CD4-positive, alpha-beta T cell treated with Interleukin-17A for 4 hours (primary cell): ENCODE results near the gene PDIA3.
A peak's percentile ranks its signal among the peaks of the same experiment; 100 is the strongest.
"Not testable (repeated sequence)": the region's sequence is repeated elsewhere in the genome, so short reads cannot be mapped to it uniquely, and the experiment has no call there.

ENCODE experiments used
- DNase-seq: peaks from one replicate; pipeline ENCODE4 v3.0.0-alpha.2; 2020; ENCODE audit warnings: mixed read lengths

Gene PDIA3

DNA sequence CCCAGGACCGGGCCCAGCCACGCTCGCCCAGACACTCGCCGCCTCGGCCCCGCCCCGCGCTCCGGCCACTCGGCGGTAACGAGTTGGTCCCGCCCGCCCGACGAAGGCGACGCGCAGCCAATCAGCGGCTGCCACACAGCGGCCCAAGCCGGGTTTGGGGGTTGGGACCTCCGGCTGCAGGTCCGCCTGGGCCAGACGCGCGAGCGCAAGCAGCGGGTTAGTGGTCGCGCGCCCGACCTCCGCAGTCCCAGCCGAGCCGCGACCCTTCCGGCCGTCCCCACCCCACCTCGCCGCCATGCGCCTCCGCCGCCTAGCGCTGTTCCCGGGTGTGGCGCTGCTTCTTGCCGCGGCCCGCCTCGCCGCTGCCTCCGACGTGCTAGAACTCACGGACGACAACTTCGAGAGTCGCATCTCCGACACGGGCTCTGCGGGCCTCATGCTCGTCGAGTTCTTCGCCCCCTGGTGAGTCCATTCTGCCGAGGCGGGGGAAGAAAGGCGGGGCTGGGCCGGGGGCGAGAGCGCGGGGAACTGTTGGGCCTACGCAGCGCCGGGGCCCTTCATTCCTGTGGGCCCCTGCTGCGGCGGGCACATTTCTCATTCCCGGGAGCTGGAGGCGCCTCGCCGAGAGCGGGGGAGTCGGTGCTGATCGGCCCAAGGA, at the start of gene PDIA3:
PDIA3 (plus strand) TSS at position 194 of the 658 bp plus-strand sequence; CDS start at position 296, 102 bp downstream.
- DNase-seq: peak; percentile 86

DNA sequence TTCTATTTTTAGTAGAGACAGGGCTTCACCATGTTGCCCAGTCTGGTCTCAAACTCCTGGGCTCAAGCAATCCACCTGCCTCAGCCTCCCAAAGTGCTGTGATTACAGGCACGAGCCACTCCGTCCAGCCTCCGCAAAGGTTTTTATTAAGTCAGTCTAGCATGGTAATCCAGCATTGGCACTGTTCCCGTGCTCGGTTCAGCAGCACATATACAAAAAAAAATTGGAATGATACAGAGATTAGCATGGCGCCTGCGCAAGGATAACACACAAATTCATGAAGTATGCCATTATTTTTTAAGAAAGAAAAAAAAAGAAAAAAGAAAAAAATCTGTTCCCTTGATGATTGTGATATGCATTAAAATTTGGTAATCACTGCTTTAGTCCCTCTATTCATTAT, 44.1 kb upstream of the PDIA3 start:
- no peak for DNase-seq

DNA sequence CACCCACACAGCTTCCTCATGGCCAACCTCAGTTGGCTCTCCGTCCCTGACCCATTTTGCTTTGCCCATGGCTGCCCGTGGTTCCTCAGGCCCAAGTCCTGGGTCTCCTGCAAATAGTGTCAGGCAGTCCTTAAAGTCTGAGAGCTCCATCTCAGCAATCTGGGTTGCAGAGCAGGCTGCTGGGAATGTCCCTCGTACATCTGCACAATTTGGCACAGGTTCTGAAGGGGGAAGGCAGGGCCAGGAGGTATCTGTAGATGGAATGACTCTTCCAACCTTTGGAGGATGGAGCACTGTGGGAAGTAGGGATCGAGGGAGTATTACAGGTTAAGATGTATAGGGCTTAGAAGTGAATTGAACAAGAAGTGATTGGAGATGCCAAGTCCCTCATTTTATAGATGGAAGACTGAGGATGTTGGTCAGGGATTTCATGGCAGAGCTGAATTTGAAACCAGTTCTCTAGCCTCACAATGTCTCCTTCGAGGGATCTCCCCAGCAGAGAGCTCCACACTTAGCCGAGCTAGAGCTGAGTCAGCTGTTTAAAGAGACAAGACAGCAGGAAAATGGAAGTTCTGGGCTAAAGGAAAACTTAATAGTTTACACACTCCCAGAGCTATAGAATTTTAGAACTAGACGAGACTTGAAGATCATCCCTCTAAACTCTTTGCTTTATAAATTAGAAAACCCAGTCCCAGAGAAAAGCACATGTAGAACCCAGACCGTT, 43.4 kb upstream of the PDIA3 start:
- DNase-seq: no peak

DNA sequence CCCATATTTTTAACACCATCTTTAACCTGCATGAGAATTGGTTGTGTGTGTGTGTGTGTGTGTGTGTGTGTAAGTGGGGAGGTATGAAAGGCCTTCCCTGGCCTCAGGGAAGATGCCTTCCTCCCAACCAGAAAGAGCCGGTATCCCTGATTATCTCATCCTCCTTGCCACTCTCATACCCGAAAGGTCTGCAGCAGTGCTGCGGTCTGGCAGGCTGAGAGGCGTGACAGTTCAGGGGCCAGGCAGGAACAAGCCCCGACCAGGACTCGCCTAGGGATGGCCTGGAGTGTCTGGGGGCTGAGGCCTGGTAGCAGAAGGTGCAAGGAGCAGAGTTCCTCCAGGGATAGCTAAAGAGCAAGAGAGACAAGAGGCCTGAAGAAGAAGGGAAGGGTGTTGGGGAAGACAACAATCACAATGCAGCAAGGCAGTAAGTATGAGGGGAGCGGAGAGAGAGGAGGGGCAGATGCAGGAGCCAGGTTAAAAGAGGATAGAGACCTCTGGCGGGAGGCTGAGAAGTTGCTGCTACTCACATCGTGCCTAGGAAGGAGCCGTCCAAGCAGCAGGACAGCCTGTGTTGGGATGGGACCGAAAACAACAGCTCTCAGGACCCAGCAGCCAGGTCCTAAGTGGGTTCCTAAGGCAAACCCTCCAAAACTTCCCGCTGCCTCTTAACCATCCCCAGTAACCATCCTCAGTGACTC, 35.7 kb upstream of the PDIA3 start:
- not testable (repeated sequence) for DNase-seq

- DNase-seq: no peak
Observed at GRCh38 chr15:43723151-43723550, 23.1 kb upstream of the PDIA3 start.

- DNase-seq: not testable (repeated sequence)
Observed at GRCh38 chr15:43726306-43726705, 19.9 kb upstream of the PDIA3 start.

- DNase-seq: not testable (repeated sequence)
Observed at GRCh38 chr15:43728053-43728725, 18.0 kb upstream of the PDIA3 start.

DNA sequence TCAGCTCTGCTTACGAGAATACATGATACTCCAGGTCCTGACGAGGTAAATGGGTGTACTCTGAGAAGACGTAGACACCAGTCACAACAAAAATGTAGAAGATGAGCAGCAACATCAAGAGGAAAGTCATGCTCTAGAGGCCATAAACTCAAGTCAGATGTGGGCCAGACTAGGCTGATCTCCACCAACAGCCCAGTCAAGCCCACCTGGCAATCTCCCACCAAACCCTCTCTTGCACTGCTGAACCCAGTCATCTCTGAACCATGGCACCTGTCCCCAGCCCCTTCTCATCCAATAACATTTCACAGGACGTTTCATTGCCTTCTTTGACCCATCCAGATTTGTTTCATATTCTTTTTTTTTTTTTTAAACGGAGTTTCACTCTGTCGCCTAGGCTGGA, 10.8 kb upstream of the PDIA3 start:
- DNase-seq: no peak

GRCh38 chr15:43746903-43747309, 668 bp downstream of the PDIA3 start:
- DNase-seq: peak; percentile 25

DNA sequence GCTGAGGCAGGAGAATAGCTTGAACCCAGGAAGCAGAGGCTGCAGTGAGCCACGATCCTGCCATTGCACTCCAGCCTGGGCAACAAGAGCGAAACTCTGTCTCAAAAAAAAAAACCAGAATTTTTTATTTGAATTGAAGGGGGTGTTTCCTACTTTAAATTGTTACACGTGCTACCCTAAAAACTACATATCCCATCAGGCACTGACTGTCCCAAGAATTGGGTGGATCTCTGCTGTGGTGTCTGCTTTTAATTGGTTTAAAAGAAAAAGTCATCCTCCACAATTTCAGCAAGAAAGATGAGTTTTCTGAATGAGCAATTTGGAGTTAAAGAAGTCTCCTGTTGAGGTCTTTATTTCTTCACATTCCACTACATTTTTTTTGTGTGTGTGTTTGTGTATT, 2.1 kb downstream of the PDIA3 start:
- peak; percentile 3 for DNase-seq

DNA sequence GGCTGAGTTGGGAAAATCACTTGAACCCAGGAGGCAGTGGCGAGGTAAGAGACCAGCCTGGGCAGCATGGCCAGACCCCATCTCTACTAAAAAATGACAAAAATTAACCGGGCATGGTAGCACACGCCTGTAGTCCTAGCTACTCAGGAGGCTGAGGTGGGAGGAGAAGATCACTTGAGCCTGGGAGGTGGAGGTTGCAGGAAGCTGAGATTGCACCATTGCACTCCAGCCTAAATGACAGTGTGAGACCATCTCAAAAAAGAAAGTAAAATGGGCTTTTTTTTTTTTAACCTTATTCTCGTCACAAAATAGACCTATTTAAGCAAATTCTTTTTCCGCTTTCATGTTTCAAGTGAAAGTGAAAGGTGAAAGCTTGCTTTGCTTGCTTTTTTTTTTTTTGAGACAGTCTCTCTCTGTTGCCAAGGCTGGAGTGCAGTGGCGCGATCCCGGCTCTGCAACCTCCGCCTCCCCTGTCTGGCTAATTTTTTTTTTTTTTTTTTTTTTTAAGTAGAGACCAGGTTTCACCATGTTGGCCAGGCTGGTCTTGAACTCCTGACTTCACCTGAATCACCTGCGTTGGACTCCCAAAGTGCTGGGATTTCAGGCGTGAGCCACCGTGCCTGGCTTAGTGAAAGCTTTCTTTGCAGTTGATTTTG, 3.6 kb downstream of the PDIA3 start:
- peak; percentile 44 for DNase-seq

GRCh38 chr15:43751885-43752284, 5.6 kb downstream of the PDIA3 start:
- no peak for DNase-seq

- no peak for DNase-seq
Observed at GRCh38 chr15:43762824-43763223, 16.6 kb downstream of the PDIA3 start.

DNA sequence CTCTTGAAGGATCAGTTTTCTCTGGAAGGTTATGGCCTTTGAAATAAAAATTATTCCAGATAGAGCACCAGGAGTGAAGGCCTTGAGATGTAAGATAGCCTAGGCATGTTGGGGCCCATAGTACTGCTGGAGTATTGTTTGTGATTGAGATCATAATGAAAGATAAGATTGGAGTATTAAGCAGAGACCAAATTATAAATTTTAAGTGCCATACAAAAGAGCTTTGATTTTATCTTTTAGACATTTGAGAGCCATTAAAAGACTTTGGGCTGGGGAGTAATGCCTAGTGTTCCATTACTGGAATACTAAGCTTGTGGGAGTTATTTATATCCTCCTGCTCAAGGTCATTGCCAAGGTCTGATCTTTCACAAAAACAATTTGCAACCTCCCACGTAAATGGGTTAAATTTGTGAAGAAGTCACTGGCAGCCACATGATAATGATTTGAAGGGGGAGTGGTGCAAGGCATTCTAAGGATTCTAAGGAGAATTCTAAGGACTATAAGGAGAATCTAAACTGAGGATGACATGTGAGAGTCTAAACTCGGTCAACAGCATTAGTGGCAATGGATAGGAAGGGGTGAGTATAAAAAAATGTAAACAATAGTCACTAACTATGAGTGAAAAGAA, 17.7 kb downstream of the PDIA3 start:
- no peak for DNase-seq

- peak; percentile 78 for DNase-seq
Observed at GRCh38 chr15:43769584-43770228, 23.5 kb downstream of the PDIA3 start.

GRCh38 chr15:43771816-43772215, 25.6 kb downstream of the PDIA3 start:
- DNase-seq: no peak

DNA sequence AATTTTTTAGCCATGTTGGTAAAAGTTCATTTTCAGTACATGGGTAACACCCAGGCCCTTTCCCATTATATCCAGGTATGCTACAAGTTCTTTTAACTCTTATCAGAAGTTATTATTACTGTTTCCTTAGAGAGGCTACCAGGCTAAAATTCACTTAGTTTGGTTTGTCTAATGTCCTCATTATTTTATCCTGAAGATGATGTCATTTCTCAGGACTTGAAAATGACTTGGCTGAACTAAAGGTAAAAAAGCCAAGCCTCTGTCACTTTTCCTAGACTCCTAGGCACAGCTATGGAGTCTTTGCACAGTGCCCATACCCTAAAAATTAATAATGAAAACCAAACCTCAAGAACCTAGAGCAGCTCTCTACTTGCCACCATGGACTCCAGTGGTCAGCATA, 26.4 kb downstream of the PDIA3 start:
- DNase-seq: no peak

DNA sequence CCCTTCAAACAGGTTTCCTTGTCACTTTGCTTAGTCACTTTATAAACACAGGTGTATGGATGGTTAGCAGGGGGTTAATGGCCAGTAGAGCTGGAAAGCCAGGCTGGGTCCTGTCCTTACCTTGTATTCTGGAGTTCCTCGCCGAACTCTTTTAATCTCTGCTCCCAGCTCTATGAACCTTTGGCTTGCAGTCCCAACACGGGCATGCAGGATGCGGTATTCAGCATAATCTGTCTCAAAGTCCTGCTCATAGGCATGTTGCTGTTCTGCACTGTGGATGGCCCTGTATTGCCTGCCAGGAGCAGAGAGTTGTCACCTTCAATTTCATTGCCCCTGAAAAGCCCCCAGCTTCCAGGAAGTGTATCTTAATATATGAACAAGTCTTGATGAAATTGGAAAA, 27.8 kb downstream of the PDIA3 start:
- no peak for DNase-seq

GRCh38 chr15:43775411-43775965, 29.2 kb downstream of the PDIA3 start:
- no peak for DNase-seq

DNA sequence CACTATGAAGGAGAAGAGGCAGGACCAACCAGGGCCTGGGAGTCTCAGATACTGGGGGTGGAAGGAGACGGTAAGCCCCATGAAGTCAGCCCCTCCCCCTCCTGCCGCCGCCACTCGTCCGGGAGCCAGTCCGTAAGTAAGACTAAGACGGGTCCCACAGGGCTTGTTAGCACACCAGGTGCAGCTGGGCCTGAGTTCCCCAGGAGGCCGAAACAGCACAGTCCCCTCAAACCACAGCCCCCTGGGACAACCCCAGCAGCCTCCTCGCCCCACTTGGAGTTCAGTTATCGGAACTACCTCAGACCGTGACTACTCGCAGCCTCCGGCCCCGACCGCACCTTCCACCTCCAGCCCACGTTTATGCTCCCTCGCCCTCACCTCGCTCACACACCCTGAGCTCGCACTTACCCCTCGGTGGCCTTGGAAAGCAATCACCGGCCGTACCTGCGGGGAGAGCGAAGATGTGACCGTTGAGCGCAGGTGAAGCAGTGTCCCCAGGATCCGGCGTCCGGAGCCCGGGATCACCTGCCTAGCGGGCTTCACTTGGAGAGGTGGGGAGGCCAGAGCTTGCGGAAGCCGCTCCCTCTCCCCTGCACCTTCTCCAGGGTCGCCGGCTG, 30.0 kb downstream of the PDIA3 start:
- DNase-seq: peak; percentile 22

GRCh38 chr15:43776718-43777266, 30.6 kb downstream of the PDIA3 start, which contains the start of gene ELL3:
TSS of gene ELL3 (minus strand) at chr15:43776966. CDS start at chr15:43776901, 65 bp downstream.
- peak; percentile 91 for DNase-seq
